Vagina (tissue), 2 donors: ENCODE data around the gene KREMEN2.

Experiments
- POLR2AphosphoS5 ChIP-seq, 2 donors: sonication (generic); formaldehyde crosslinking; IDR thresholded peaks; one replicate each; pipeline ENCODE4 v1.9.0; 2017; ENCODE audit warnings: antibody characterized with exemption in 2 of 2, mild to moderate bottlenecking in 2 of 2, low read depth in 1 of 2; ENCODE audit not compliant: insufficient read depth in 1 of 2
- TF ChIP-seq, protein P1 (sequence below), 3 experiments: fragments of 450-650 bp in 2 of 3; fragments of 200-600 bp in 1 of 3; sonication (generic) in 1 of 3; IDR thresholded peaks; one replicate each; pipeline ENCODE4 v1.5.1; 2017 to 2019; ENCODE audit warnings: antibody characterized with exemption in 3 of 3, mild to moderate bottlenecking in 2 of 3, moderate library complexity in 2 of 3

GRCh38 chr16:2975161-2975795 lies 11.2 kb downstream of the KREMEN2 start:
- TF ChIP-seq POLR2AphosphoS5 (IDR thresholded peaks at IDR 0.05; ENCODE audit: insufficient read depth in 1 of 2, low read depth in 1 of 2), result no peak
- TF ChIP-seq, protein P1, sequence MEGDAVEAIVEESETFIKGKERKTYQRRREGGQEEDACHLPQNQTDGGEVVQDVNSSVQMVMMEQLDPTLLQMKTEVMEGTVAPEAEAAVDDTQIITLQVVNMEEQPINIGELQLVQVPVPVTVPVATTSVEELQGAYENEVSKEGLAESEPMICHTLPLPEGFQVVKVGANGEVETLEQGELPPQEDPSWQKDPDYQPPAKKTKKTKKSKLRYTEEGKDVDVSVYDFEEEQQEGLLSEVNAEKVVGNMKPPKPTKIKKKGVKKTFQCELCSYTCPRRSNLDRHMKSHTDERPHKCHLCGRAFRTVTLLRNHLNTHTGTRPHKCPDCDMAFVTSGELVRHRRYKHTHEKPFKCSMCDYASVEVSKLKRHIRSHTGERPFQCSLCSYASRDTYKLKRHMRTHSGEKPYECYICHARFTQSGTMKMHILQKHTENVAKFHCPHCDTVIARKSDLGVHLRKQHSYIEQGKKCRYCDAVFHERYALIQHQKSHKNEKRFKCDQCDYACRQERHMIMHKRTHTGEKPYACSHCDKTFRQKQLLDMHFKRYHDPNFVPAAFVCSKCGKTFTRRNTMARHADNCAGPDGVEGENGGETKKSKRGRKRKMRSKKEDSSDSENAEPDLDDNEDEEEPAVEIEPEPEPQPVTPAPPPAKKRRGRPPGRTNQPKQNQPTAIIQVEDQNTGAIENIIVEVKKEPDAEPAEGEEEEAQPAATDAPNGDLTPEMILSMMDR (IDR thresholded peaks at IDR 0.05), result no peak
